Urothelium cell line (cell line): ENCODE data around the gene CDH23.

Experiments used
- DNase-seq: peaks from one replicate; pipeline ENCODE4 v3.0.0; 2011; ENCODE audit warnings: low spot score, mixed read lengths
- FAIRE-seq: peaks from 2 replicates; lab custom pipeline; 2011; peaks lifted over from hg19 to GRCh38; lab: Jason Lieb, UNC

CDH23 gene

DNA sequence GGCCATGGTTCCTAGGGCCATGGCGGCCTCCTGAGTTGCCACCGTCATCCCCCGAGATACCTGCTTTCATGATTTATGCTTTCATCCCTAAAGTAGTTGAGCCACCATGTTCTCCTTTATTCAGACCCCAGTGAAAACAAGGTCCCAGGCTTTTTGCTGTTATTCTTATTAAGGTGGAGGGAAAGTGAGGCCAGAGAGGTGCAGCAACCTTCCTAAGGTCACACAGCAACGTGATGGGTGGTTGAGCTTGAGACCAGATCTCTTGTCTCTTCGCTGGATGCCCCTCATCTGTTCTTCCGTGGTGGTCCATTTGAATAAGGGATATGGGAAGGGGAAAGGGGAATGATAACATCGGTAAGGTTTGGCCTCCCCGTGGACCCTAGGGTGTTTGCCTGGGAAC lies 180.6 kb downstream of the CDH23 start:
- no peak for FAIRE-seq
- DNase-seq: no peak

DNA sequence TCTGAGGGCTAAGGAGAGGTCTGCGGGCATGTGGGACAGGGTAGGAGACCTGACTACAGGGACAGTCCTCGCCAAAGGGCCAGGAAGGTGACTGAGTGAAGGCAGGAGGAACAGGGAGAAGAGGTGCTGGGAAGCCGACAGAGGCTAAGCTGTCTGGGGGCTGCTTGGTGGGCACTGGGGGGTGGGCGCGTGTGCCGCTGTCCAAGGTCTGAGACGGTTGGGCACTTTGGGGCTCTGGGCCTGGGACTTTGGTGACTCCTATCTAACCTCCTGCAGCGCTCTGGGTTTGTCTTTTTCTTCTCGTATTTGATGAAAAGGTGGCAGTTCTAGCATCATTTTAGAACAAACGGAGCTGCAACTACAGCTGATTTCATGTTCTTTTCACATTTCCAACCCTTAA lies 181.3 kb downstream of the CDH23 start:
- FAIRE-seq (no peak), DNase-seq (no peak)

DNA sequence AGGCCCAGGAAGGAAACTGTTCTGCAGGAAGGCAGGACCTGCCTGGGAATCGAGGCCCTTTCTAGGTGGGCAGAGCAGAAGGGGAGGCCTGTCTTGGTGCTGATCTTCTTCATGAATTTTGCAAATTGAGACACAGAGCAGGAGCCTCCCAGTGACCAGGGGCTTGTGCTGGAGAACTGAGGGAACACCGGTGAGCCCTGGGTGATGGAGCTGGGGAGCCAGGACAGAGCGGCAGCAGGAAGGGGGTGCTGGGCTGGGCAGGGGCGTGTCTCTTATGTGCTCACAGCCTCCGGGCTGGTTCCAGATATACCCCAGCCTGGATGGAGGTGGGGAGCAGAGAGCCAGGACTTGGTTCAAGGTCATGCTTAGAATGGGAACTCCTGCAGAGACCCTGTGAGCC lies 182.9 kb downstream of the CDH23 start:
- DNase-seq: no peak
- FAIRE-seq: no peak

DNA sequence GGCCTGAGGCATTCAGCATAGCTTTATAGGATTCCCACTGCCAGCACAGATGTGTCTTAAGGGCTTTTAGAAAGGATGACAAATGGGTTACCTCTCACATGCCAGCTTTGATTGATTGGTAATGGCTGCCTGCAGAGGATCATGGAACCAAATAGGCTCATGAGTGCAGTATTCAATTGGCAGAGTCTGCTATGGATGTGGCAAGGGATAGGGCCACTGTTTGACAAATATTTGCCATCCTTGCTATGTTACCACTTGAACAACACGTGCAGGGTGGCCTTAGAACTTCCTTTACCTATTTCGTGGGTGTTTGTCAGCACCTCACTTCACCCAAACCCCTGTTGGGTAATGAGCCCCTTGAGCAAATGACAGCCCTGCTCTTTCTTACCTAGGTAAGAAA lies 183.7 kb downstream of the CDH23 start:
- DNase-seq: no peak
- FAIRE-seq: no peak

DNA sequence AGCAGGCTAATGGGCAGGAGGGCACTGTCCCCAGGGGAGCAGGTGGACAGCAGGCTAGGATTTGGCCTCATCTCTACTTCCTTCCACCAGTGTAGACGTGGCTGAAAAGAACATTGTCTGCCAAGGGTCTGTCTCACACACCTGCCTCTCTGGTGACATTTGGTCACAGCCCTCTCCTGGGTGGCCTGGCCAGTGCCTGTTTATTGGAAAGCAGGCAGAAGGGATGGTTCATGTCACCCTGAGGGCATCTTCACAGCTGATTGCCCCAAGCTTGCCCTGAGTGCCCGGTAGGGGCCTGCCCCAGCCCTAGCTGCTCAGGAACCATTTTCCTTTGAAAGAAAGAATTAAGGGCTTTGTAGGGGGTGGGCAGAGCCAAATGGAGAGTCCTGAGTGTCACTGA lies 184.2 kb downstream of the CDH23 start:
- FAIRE-seq: no peak
- no peak for DNase-seq

DNA sequence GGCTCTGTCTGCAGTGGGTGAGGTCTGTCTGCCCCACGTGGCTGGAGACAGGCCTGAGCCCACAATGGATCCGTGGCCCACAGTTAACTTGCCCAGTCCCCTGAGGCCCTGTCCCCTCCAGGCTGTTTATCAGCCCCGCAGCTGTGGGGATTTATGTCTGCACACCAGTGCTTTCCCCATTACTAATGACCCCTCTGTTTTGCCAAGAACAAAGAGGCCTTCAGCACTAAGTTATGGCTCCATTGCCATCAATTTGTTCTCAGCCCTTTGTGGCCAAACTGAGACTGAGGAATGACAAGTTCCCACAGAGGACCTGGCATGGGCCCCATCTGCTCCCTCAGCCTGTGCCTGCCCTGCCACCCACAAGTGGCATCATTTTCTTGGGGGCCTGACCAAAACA lies 184.7 kb downstream of the CDH23 start:
- no peak for FAIRE-seq
- DNase-seq: no peak

DNA sequence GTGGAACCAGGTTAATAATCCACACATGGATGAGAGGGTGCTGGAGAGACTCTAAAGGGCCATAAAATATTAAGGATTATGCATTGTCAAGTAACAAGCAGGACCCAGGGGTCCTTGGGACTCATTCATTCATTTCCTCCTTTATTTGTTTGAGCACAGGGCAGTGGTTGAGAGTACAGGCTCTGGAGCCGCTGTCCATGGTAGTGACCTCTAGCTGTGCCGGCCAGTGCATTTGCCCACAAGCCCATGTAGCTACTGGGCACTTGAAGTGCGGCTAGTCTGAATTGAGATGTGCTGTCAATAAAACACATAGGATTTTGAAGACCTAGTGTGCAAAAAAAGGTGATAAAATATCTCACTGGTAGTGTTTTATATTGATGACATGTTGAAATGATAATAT lies 185.3 kb downstream of the CDH23 start:
- FAIRE-seq: no peak
- DNase-seq: peak; percentile 37

DNA sequence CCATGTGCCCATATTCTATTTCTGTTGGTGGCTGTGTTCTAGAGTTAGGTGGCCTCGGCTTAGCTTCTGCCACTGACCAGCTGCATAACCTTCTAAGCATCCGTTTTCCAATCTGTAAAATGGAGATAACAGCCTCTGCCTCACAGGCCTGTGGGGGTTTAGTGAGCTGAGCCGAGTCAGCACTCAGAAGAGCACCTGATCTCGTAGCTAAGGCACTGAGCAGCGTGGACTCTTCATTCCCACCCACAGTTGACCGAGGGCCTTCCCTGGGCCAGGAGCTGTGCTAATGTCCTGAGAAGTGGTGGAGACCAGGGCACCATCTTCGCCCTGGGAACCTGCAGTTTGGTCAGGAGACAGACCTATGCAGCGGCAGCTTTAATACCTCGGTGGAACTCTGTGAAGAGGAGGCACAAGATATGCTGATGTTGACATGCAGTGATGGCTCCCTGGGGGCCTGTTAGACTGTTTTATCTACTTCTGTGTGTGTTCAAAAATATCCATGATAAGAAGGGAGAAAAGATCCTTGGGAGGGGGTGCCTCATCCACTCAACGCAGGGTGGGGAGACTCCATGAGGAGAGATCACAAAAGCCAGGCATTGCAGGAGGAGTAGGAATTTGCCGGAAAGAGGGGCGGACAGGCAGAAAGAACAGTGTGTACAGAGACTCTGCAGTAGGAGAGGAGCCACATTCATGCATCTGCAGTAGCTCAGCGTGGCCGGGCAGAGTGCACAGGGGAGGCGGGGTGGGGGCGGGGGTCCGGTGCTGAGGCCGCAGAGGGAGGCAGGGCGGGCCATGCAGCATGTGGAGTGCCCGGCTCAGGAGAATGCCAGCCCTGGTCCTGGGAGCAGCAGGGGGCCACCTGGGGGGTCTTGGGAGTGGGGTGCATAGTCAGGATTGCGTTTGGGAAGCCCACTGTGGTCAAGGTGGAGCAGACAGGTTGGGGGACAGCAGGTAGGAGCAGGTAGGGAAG lies 186.1 kb downstream of the CDH23 start:
- FAIRE-seq: no peak
- DNase-seq: no peak

DNA sequence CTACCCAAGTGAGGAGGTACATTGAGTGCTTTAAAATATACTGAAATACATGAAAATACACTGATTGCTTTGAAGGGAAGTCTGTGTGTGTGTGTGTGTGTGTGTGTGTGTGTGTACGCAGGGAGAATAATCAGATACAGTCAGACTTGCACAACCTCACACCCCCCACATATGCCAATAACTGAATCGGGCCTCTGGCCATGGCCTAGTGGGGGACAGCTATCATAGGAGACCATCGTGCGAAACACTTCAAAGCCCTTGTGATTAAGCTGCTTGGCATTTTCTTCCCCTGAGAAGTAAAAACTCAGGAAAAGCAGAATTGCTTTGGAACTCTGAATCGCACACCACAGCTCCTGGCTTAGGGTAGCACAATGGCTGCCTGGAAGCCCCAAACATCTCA lies 187.7 kb downstream of the CDH23 start:
- DNase-seq (no peak), FAIRE-seq (no peak)

DNA sequence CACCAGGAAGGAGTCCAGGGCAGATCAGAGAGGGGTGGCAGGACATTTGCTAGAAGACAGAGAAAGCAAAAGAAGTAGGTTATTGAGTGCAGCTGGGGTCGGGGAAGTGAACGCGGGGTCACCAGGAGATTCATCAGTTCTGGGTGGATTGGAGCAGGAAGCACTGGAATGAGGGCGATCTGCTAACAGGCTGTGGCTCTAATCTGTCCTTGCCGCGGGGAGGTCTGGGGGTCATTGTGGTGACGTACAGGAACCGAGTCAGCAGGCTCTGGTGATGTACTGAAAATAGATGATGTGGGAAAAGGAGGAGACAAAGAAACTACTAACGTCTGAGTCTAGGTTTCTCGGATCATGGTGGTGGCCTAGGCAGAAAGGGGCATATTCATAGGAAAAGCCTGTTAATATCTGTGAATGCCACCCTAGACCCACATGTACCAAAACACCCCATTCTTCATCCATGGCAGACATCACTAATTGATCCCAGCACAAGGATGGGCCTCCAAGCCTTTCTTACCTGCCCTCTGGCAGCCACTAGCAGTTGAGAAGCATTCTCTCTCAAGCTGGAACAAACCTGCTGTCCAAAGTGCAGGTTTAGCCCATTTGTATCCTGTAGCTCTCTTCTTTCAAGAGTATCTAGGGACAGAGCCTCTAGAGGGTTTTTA lies 188.3 kb downstream of the CDH23 start:
- FAIRE-seq (no peak), DNase-seq (no peak)

DNA sequence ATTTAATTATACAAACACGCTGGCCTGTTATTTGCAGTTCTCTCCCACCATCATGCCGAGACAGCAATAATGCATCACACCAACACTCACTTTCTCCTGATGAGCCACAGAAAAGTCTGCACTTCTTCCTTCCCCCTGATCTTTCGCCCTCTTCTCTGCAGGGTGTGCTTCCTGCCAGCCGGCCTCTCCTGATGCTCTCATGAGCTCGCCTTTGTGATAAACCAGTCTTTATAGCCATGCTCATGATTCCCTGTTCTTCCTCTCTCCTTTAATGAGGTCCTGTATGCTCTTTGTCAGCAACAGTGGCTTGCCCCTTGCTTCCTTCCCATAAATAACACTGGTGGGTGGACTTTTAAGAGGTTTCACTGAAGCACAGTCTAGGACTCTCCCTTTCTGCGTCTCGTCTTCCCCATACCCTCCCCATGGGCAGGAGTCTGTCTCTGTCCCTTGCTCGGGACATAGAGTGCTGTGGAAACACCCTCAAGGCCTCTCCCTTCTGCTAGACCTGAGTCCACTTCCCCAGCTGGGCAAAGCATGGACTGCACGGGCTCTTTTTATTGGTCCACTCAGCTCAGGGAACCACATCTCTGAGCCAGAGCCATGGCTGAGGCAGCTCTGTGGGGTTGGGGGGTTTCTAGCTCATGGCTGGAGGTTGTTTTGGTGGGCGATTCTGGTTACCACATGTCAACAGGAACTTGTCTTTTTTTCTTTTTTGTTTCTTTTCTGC lies 189.0 kb downstream of the CDH23 start:
- no peak for FAIRE-seq

DNA sequence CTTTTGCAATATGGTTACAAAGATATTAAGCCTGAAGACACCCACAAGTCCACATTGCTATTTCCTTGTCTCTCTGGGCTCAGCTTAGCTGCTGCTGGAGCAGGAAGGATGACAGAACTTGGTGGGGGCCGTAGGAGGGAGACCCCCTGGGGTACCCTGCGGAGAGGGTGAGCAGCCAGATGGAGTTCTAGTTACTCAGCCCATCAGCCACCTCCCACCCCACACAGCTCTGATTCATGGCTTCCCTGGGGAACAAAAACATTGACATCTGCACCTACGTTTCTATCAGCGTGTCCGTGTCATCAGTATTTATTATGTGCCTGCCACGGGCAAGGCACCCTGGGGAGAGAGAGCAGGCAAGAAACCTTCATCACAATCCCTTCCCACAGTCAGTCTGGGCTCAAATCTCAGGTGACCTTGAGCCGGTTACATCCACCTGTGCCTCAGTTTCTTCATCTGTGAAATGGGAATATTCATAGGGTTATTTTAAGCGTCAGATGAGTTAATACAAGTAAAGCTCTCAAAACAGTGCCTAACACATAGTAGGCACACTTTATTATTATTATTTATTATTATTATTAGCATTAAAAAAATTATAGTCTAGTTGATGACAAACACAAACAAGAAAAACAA lies 191.3 kb downstream of the CDH23 start:
- no peak for FAIRE-seq
- DNase-seq: no peak

More for the DNA sequence above, 189.0 kb downstream of the CDH23 start:
- DNase-seq: no peak

DNA sequence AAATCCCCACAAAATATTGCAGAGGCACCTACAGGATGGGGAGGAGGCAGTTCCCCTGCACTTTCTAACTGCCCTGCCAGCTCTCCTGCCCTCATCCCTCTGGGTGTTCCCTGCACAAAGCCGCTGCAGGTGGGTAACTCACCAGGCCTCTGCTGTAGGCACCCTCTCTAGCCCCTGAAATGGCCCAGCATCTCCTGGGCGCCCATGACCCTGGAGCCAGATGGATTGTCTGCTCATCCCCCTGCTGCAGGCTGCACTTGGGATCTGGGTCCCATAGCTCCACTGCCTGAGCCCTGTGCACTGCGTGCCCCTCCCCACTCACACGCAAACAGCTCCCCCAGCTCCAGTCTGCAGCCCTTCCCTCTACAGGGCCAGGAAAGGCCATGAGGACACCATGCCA lies 192.0 kb downstream of the CDH23 start:
- DNase-seq (no peak), FAIRE-seq (no peak)

DNA sequence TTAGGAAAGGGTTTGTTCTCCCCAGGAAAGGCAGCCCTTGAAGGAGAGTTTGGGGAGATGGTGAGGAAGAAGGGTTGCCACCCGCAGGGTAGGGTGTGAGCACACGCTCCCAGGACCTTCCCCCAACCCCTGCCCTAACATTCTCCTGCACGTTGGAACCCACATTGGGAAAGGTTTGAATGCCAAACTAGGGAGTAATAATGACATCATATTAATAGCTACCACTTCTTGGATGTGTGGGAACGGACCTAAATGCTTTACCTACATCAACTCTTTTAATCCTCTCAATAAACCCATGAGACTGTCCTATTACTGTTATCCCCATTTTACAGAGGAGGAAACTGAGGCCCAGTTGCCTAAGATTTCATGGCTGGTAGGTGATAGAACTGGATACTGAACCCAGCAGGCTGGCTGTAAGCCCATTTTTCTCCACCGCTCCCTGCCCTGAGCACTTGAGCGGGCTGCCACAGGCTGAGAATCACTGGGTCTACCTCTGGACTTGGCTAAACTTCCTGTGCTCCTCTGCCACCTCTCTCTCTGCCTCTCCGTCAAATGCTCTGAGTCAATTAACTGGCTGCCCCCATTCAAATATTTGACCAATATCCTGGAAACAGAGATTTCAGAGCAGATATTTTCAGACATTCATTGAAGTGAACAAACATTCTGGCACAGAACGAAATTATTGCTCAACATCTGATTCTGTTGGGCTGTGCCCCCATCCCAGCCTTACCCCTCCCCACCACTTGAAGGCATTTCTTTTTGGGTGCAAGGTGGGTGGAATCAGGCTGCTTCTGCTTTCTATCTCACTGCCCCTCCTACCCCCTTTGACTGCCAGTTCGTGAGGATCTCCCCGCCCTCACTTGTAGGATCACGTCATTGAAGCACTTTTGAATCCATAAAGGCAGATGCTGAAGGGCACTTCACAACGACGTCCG lies 193.2 kb downstream of the CDH23 start:
- FAIRE-seq: peak; percentile 62
- DNase-seq: no peak

DNA sequence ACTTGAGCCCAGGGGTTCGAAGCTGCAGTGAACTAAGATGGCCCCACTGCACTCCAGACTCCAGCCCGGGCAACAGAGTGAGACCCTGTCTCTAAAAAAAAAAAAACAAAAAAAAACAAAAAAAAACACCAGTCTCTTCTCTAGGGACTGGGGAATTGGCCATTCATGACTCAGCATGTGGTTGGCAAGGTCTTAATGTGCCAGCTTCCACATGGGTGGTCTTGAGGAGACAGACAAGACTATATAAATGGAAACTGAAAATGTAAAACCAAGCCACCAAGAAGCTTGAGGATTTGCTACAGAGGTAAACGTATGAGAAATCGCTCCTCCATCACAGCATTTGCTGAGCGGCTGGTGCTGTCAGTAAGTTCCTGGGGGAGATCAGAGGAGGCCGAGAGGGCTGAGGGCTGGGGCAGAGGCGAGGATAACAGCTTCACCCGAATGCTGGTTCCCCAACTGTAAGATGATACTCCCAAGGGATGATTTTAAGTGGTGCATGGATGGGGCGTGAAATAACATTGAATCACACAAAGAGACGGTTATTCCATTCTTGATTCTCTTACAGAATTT lies 194.1 kb downstream of the CDH23 start:
- peak; percentile 58 for DNase-seq
- FAIRE-seq: peak; percentile 23

DNA sequence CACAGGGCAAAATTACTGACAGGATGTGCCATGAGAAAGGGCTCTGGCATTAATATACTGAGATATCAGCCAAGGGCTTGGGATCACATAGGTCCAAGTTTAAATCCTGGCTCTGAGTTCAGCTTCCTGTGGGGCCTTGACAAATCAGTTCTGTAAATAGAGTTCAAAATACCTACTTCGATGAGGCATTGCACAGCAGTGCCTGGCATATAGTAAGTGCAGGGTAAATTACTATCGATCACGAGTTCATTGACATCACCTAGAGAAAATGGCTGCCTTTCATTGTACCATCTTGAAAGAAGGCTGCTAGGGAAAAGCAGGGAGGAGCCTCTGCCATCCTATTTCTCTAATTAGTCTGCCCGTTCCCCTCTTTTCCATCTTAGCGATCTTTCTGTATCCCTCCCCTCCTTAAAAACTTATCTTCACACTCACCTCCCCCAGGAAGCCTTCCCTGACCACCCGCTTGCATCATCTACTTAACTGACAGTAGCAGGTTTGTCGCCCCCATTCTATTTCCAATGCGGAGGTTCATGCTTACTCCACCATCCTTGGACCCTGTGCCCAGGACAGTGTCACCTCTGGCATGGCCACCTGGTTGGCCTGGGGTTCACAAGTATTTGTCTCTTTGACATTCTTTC lies 198.3 kb downstream of the CDH23 start:
- FAIRE-seq (peak; percentile 53), DNase-seq (no peak)

DNA sequence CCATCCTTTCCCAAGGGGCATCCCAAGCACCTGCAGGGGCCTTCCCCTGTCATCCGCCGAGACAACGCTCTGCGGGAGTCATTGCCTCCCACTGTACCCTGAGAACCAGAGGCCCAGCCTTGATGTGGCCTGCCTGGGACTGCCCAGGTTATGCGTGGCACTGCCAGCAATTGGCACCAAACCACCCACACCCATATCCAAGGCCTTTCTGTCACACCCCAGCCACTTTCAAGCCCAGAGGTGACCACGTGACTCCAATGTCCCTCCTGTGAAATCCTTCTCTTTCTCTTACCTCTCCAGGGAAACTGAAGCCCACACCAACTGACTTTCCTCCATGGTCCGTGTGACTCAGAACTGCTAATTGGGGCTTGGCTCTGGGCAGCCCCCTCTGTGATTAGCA lies 198.9 kb downstream of the CDH23 start:
- DNase-seq: no peak
- FAIRE-seq: peak; percentile 17

DNA sequence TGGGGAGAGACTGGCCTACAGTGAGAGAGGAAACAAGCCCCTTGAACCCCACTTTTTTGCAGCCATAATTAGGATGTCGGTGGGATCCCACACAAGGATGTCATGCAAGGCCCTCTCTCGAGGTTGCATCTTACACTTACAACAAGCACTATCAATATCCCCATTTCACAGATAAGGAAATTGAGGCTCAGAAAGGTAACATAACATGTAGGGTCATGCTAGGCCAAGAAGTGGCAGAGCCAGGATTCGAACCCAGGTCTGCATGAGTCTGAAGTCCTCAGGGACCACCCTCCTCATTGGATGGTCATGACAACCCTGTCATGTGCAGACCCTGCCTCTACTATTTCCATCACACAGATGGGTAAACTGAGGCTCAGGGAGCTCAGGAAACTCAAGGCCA lies 199.4 kb downstream of the CDH23 start:
- no peak for FAIRE-seq
- no peak for DNase-seq

DNA sequence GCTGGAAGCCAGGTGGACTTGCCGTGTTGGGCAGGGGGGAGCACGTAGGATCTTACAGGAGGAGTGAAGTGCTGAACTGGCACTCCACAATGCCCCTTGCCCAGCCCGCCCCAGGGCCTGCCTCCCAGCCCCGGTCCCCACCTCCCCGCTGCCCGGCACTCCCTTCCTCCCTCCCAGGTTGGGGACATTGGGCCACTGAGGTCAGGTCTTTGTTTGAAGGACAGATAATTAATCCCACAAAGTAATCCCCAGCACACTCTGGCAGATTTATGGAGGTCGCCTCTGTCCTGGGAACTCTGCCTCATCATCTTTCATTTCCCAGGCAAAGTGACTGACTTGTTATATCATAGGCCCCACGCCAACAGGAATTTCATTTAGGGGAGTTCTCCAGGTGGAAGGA lies 200.0 kb downstream of the CDH23 start:
- no peak for DNase-seq

More for the DNA sequence above, 200.0 kb downstream of the CDH23 start:
- FAIRE-seq: no peak
